Measurements from ENCODE around the gene ZNF277.

Gene ZNF277

GRCh38 chr7:112185005-112185834 lies 21.3 kb upstream of the ZNF277 start:
- DNase-seq = no peak

- DNase-seq = no peak
Measured at GRCh38 chr7:112186300-112186699, 20.2 kb upstream of the ZNF277 start.

GRCh38 chr7:112188257-112188656 lies 18.2 kb upstream of the ZNF277 start:
- DNase-seq = no peak

GRCh38 chr7:112189691-112190090 lies 16.8 kb upstream of the ZNF277 start:
- DNase-seq = no peak

DNA sequence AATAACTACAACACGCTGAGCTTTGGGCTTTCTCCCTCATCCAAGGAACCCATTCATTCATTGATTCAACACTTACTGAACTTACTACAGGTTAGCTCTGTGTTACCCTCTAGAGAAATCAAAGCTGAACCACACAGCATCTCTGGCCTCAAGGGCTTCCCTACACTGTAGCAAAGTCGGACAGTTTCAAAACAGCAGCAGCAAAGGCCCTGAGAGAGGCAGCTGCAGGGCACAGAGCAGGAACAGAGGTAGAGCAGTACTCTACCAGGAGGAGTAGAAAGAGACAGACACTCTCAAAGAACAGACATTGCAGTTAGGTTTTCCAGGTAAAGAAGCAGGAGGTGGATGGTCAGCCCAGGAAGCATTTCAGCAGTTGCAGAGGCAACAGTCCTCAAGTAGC lies 16.4 kb upstream of the ZNF277 start:
- DNase-seq = no peak

DNA sequence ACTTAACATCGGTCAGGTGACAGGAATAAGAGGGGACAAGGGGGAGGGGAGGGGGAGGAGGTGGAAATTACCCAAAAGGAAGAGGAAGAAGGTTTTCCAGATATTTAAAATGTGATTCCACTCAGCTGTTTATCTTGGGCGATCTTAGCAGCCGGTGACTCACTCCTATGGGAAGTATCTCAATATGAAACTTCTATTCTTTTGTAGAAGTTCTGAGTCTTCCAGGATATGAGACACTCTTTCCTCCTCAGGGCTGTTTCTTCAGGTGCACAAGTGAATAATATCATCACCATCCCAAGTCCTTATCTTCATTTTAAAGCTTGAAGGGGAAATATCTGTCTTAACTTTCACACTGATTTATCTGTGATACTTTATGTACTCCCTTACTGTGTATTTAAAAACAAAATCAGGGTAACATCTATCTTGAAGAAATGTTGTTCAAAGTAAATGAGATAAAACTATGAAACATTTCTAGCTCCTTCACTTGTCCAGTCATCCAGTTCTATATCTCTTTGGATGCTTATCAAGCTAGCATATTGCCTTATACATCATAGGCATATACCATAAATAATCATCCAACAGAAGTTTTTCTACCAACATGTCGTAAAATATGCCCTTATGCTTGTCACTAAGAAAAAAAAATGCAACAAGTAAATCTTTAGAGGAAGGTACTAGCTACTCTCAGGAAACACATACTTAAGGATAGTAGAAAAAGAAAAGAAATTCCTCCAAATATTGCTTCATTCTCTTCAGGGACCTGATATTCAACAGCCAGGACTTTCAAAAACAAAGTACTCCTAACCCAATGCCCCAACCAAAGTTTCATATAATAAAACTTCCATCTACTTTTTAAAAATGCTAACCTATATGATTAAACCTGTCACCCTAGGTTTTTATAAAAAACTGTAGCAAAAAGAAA lies 14.0 kb upstream of the ZNF277 start:
- no peak for DNase-seq

GRCh38 chr7:112193915-112194502 lies 12.5 kb upstream of the ZNF277 start:
- DNase-seq = no peak

DNA sequence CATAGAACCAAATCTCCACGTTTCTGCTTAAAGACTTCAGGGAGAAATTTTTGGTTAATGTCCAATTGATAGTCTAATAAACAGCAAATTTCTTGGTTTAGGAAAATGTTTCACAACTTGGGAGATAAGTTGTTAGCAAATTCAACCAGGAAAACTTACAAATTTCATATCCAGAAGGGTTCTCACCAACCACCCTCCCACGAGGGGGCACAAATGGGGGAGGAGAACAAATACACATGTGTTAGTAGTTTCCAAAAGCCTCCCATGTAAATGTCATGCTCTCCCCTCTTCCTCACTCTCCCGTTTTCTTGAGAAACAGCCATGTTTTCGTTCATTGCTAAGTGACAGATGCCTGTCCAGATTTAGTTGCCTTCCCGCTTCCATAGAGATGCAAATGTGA lies 10.8 kb upstream of the ZNF277 start:
- no peak for DNase-seq

- no peak for DNase-seq
Measured at GRCh38 chr7:112197322-112197721, 9.2 kb upstream of the ZNF277 start.

DNA sequence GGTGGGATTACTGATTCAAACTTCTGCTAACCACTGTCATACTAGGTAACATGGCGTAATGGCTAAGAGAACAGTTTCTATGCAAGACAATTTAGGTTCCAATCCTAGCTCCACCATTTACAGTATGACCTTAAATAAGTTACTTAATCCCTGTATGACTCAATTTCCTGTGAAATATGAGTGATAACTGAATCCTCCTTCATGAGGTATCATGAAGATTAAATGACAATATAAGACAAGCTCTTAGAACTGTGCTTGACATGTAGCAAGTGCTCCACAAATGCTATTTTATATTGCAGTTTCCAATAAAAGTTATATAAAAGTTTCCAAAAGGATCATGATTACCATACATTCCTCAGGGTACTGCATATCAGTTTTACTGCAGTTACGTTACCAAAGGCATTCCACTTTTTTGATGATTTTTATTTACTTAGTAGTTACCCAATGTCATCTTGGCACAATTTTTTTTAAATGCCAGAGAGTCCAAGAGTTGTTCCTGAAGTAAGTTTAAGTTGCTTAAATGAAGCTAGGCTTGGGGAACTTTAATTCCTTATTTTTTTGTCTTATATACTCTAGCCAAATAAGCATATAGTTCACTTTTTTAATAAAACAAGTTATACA lies 7.3 kb upstream of the ZNF277 start:
- no peak for DNase-seq

DNA sequence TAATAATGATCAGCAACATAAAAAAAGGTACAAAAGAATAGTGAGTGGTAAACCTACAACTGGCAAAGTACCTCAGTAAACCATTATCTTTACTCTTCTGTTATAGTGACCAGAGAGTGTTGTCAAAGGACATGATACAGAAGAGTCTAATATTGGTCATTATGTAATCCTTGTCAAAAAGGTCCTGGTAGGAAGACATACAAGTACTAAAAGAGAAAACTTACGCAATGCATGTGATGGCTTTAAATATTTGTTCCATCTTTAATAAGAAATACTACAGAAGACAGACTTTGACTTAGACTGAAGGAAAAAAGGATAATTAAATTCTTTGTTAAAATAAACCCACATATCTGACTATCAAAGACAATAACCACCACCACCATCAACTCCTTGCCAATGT lies 6.8 kb upstream of the ZNF277 start:
- DNase-seq = no peak

DNA sequence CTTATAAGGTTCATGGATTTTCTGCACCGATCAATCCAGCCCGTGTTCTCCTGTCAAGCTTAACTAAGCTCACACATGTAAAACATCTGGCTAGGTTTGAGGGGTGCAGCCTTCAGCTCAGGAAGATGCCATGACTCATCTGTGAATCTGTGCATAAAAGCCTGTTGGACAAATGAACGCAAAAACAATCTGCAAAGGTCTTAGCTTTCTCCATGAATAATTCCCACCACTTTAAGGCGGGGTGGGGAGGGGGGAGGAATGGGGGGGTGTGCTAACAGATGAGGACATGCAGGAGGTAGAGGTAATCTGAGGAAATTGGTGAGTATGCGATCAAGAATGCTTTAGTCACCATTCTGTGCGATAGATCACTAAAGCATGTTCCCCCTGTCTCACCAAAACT lies 5.1 kb upstream of the ZNF277 start:
- DNase-seq = no peak

- DNase-seq = no peak
Measured at GRCh38 chr7:112201839-112202238, 4.7 kb upstream of the ZNF277 start.

DNA sequence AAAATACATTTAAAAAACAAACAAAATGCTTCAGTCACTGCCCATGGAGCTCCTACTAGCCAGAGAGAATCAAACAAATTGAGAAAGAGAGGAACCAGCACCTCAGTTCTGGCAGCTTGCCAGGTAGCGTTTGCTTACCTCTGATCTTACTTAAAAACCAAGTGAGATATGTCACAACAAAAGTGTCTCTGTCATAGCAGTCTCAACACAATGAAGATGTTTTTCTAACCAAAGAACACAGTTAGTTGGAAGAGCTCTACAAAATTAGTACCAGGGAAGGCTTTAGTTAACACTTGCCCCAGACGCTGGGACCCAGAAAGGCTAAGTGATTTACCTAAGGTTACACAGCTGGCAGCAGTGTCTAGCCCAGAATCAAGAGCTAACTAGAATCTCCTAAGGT lies 3.7 kb upstream of the ZNF277 start:
- no peak for DNase-seq

DNA sequence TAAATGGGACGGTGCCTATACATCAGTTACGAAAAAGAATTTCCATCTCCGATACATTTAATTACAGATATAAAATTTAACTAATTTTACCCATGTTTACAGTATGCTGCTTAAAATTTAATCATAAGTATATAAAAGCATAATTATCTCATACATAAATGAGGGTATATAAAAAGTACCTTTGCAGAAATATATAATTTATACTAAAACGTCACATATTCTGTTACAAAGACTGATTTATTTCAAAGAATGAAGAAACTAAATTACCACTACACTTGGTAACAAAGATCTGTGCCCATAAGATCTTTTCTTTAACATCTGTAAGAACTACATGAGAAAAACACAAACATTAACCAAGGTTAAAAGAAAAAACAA lies 3.1 kb upstream of the ZNF277 start:
- no peak for DNase-seq

- peak; percentile 11 for DNase-seq
Measured at GRCh38 chr7:112204499-112205342, 1.8 kb upstream of the ZNF277 start.

GRCh38 chr7:112205343-112206237 lies 905 bp upstream of the ZNF277 start:
- no peak for DNase-seq

GRCh38 chr7:112206991-112207592 lies 597 bp downstream of the ZNF277 start:
- no peak for DNase-seq

GRCh38 chr7:112207765-112208164 lies 1.3 kb downstream of the ZNF277 start:
- DNase-seq = no peak

GRCh38 chr7:112211348-112211907 lies 4.9 kb downstream of the ZNF277 start:
- DNase-seq = no peak
